SK-N-DZ (cell line): Measurements from ENCODE around the gene SHC3.

Experiments
- DNase-seq: peaks from one replicate; pipeline ENCODE4 v3.0.0-alpha.2; 2015; ENCODE audit warnings: low spot score

Gene SHC3

GRCh38 chr9:88959727-88960469 lies 218.7 kb downstream of the SHC3 start:
- no peak for DNase-seq

DNA sequence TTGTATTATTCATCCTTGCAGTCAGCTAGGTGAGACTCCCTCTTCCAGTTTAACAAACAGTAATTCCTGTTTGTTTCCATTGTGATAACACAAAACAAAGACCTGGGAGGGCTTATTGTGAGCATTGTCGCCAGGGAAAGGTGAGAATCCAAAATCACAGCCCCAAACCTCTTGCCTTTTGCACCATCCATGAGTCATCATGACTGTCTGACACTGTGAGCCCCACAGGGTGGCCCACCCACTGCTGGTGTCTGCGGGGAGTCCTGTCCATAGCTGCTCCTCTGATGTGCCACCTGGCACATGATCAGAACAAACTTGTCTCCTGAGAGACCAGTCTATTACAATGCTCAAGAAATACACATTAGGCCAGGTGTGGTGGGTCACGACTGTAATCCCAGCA lies 221.1 kb downstream of the SHC3 start:
- DNase-seq: no peak
